Gastroesophageal sphincter (tissue), 3 donors: Measurements from ENCODE around the gene LDHA.

Source experiments
- EP300 ChIP-seq: sonication (generic); formaldehyde crosslinking; IDR thresholded peaks from one replicate; pipeline ENCODE4 v1.6.1; 2017; ENCODE audit warnings: antibody characterized with exemption, mild to moderate bottlenecking
- POLR2A ChIP-seq, 2 donors: fragments of 450-650 bp; IDR thresholded peaks; one replicate each; pipeline ENCODE4 v1.6.1; 2017; ENCODE audit warnings: antibody characterized with exemption in 2 of 2, mild to moderate bottlenecking in 2 of 2, moderate library complexity in 1 of 2
- TF ChIP-seq, protein P1 (sequence below), 4 experiments: fragments of 200-600 bp in 2 of 4; fragments of 450-650 bp in 2 of 4; sonication (generic) in 1 of 4; IDR thresholded peaks; one replicate each; pipeline ENCODE4 v1.5.1; 2017 to 2019; ENCODE audit warnings: antibody characterized with exemption in 4 of 4, mild to moderate bottlenecking in 2 of 4, moderate library complexity in 2 of 4

DNA sequence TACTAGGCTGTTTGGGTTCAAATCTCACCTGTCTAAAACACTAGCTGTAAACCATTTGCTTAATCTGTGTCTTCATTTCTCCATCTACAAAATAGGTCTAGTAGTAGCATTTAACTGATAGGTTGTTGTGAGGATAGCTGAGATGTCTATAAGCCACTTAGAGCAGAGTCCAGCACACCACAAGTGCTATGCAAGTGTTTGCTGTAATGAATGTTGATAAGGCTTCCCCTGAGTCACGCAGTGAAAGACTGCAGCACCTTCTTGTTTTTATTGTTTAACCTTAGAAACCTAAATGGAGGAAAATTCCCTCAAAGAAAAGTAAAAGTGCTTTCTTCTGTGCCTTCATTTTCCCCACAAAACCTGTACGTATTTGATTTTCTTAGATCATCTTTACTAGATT is 23.1 kb upstream of the LDHA start:
- TF ChIP-seq POLR2A (IDR thresholded peaks at IDR 0.05) (no peak), EP300 (no peak)
- TF ChIP-seq, protein P1, sequence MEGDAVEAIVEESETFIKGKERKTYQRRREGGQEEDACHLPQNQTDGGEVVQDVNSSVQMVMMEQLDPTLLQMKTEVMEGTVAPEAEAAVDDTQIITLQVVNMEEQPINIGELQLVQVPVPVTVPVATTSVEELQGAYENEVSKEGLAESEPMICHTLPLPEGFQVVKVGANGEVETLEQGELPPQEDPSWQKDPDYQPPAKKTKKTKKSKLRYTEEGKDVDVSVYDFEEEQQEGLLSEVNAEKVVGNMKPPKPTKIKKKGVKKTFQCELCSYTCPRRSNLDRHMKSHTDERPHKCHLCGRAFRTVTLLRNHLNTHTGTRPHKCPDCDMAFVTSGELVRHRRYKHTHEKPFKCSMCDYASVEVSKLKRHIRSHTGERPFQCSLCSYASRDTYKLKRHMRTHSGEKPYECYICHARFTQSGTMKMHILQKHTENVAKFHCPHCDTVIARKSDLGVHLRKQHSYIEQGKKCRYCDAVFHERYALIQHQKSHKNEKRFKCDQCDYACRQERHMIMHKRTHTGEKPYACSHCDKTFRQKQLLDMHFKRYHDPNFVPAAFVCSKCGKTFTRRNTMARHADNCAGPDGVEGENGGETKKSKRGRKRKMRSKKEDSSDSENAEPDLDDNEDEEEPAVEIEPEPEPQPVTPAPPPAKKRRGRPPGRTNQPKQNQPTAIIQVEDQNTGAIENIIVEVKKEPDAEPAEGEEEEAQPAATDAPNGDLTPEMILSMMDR (IDR thresholded peaks at IDR 0.05): no peak
